K562 (cell line): ENCODE results near the gene EPHB4. TPM values are rescaled to one million over a fixed set of nuclear protein-coding genes. Genes with fewer than 3 reads are reported as not detected.

ENCODE experiments used
- ATAC-seq: fragments of 200-7000 bp; cut with Tn5 transposase; 3 replicates; pipeline ENCODE4 v1.9.1; 2020; ENCODE audit warnings: moderate library complexity
- BruUV-seq: library from RNA; stranded (reverse); fragments of 400-500 nt; replicated peaks from 2 replicates; lab custom pipeline; 2021; lab: Mats Ljungman, UMichigan
- CTCF ChIA-PET: fragments of 300-600 bp; formaldehyde crosslinking; extraction: SDS; loops from one replicate; lab custom pipeline; 2021; ENCODE audit warnings: low intra/inter-chr PET ratio; lab: Yijun Ruan, JAX
- POLR2A ChIA-PET: fragments of 300-600, 350-650 bp; sonication (Branson Sonifier 250); formaldehyde crosslinking; extraction: SDS; loops from one replicate; lab custom pipeline; 2021; ENCODE audit warnings: antibody characterized with exemption, inconsistent platforms; lab: Yijun Ruan, JAX
- DNase-seq, 4 experiments: peaks; one replicate each; pipeline versions ENCODE4 v3.0.0 to v3.0.0-alpha.2; 2011 to 2018; ENCODE audit warnings: low spot score in 3 of 4, mixed read lengths in 3 of 4; ENCODE audit errors: extremely low read depth in 1 of 4
- FAIRE-seq: peaks from 2 replicates; lab custom pipeline; 2011; peaks lifted over from hg19 to GRCh38; lab: Jason Lieb, UNC
- H2AFZ ChIP-seq: 2 replicates; pipeline ENCODE4 v1.6.0; 2011; ENCODE audit warnings: low read depth, low read length, control low read depth, inconsistent platforms
- H3K27ac ChIP-seq: fragments of 200-600 bp; 3 replicates; pipeline ENCODE4 v1.8.0; 2011; ENCODE audit warnings: low read depth, mild to moderate bottlenecking, control low read depth, inconsistent platforms, low read length, moderate library complexity, mixed read lengths; ENCODE audit errors: extremely low read depth
- H3K27me3 ChIP-seq, 2 experiments: fragments of 300-600 bp in 1 of 2; 2 replicates in 1 of 2; 3 replicates in 1 of 2; pipeline versions ENCODE4 v1.6.0 to v1.8.0; 2011; ENCODE audit warnings: inconsistent platforms in 2 of 2, low read length in 2 of 2, mild to moderate bottlenecking in 1 of 2, mixed read lengths in 1 of 2, moderate library complexity in 1 of 2; ENCODE audit not compliant: control insufficient read depth in 2 of 2, insufficient read depth in 2 of 2
- H3K36me3 ChIP-seq: fragments of 300-600 bp; 3 replicates; pipeline ENCODE4 v1.8.0; 2011; ENCODE audit warnings: mild to moderate bottlenecking, low read length, inconsistent platforms; ENCODE audit not compliant: control insufficient read depth, insufficient read depth
- H3K4me1 ChIP-seq, 2 experiments: fragments of 200-600 bp in 1 of 2; replicated peaks in 1 of 2; 2 replicates in 1 of 2; 3 replicates in 1 of 2; pipeline versions ENCODE4 v1.5.1 to v1.8.0; 2011; ENCODE audit warnings: inconsistent platforms in 2 of 2, low read length in 2 of 2, mild to moderate bottlenecking in 1 of 2, mixed read lengths in 1 of 2, moderate library complexity in 1 of 2; ENCODE audit not compliant: control insufficient read depth in 2 of 2, insufficient read depth in 2 of 2
- H3K4me2 ChIP-seq: 2 replicates; pipeline ENCODE4 v1.6.1; 2011; ENCODE audit warnings: low read length, control low read depth, inconsistent platforms, mixed read lengths; ENCODE audit not compliant: insufficient read depth
- H3K4me3 ChIP-seq: fragments of 200-600 bp; sonication (generic), shearing (Covaris generic); 2 replicates; pipeline ENCODE4 v1.5.1; 2016; ENCODE audit warnings: control low read depth, inconsistent platforms
- H3K79me2 ChIP-seq: fragments of 200-600 bp; 3 replicates; pipeline ENCODE4 v1.8.0; 2011; ENCODE audit warnings: low read length, inconsistent platforms; ENCODE audit not compliant: control insufficient read depth, insufficient read depth
- H3K9ac ChIP-seq, 2 experiments: 2 replicates each; pipeline versions ENCODE4 v1.6.0 to v1.6.1; 2011; ENCODE audit warnings: low read depth in 2 of 2, low read length in 2 of 2, control low read depth in 1 of 2, inconsistent platforms in 1 of 2, mild to moderate bottlenecking in 1 of 2, mixed read lengths in 1 of 2; ENCODE audit not compliant: insufficient read depth in 1 of 2
- H3K9me1 ChIP-seq: one replicate; pipeline ENCODE4 v1.6.0; 2011; ENCODE audit warnings: inconsistent platforms, mild to moderate bottlenecking, low read length, moderate library complexity; ENCODE audit not compliant: control insufficient read depth, insufficient read depth
- H3K9me3 ChIP-seq: replicated peaks from 2 replicates; pipeline ENCODE4 v1.5.1; 2011; ENCODE audit warnings: low read depth, low read length, inconsistent platforms; ENCODE audit not compliant: control insufficient read depth, insufficient read depth
- H4K20me1 ChIP-seq: replicated peaks from 2 replicates; pipeline ENCODE4 v1.6.1; 2011; ENCODE audit warnings: low read length, inconsistent platforms, mixed read lengths; ENCODE audit not compliant: control insufficient read depth, insufficient read depth
- ASH1L ChIP-seq: fragments of 450-650 bp; IDR thresholded peaks from 2 replicates; pipeline ENCODE4 v1.6.1; 2018; ENCODE audit warnings: borderline replicate concordance, mild to moderate bottlenecking, low read depth; ENCODE audit not compliant: partially characterized antibody
- BCOR ChIP-seq: fragments of 450-650 bp; IDR thresholded peaks from 2 replicates; pipeline ENCODE4 v1.6.1; 2016
- HDGF ChIP-seq: fragments of 450-650 bp; IDR thresholded peaks from 2 replicates; pipeline ENCODE4 v1.6.1; 2016
- ZNF124 ChIP-seq: sonication (generic); formaldehyde crosslinking; IDR thresholded peaks from 2 replicates; pipeline ENCODE4 v1.8.1; 2022; ENCODE audit warnings: missing genetic modification reagents
- WGBS: fragments of 100-300 bp; shearing (Covaris generic); methylation state at CpG from one replicate; pipeline ENCODE4 v1.1.6; 2016; ENCODE audit warnings: low coverage, mixed read lengths; ENCODE audit not compliant: insufficient coverage; ENCODE audit errors: missing lambda C conversion rate; 5-methylcytosine and 5-hydroxymethylcytosine counted together
- in situ Hi-C: fragments of 300-500 bp; cut with MboI; formaldehyde crosslinking; loops from 4 replicates; pipeline ENCODE4 v1.15.0; 2018; ENCODE audit warnings: inconsistent platforms, mixed read lengths
- intact Hi-C: fragments of 100-400 bp; cut with micrococcal nuclease; formaldehyde crosslinking; loops from 2 replicates; pipeline ENCODE4 v1.14.2; 2022
- polyA plus RNA-seq, 8 experiments: library from polyadenylated mRNA; depleted of rRNA in 4 of 8; stranded (reverse) in 5 of 8; unstranded in 3 of 8; fragments of >200 nt; fragmentation: Nextera tagmentation in 2 of 8; fragmentation: Illumina TruSeq in 1 of 8; extraction: Ambion mirVana in 2 of 8; extraction: Trizol in 1 of 8; gene quantifications; 2 replicates each; pipeline versions ENCODE4 v1.2.1 to v1.2.3, GENCODE V29; 2011 to 2014; ENCODE audit warnings: inconsistent platforms in 1 of 8, missing spikeins in 1 of 8
- total RNA-seq, 7 experiments: library from RNA; depleted of rRNA in 6 of 7; stranded (reverse); fragments of >200 nt in 6 of 7; fragmentation: Illumina TruSeq in 2 of 7; extraction: Trizol in 2 of 7; gene quantifications; 2 replicates each; pipeline versions ENCODE4 v1.2.1 to v1.2.3, GENCODE V29; 2011 to 2021; ENCODE audit warnings: low replicate concordance in 1 of 7
- TF ChIP-seq, protein P1 (sequence below), 3 experiments: fragments of 200-800 bp in 1 of 3; fragments of 250-450 bp in 1 of 3; fragments of 450-650 bp in 1 of 3; sonication (Bioruptor Pico) in 1 of 3; sonication (Bioruptor generic) in 1 of 3; formaldehyde crosslinking in 1 of 3; IDR thresholded peaks; 2 replicates each; pipeline versions ENCODE4 v1.6.1 to v1.8.0; 2016 to 2022; ENCODE audit warnings: mild to moderate bottlenecking in 2 of 3, missing genetic modification characterization in 2 of 3, missing compliant biosample characterization in 1 of 3, moderate library complexity in 1 of 3
- TF ChIP-seq, protein P2 (sequence below), 3 experiments: IDR thresholded peaks in 2 of 3; conservative IDR thresholded peaks in 1 of 3; 2 replicates each; pipeline ENCODE4 v1.5.1; 2011 to 2012; ENCODE audit warnings: low read length in 3 of 3, mild to moderate bottlenecking in 3 of 3, control low read depth in 2 of 3, improper control_type of control experiment in 1 of 3, inconsistent platforms in 1 of 3, low read depth in 1 of 3, mixed read lengths in 1 of 3, moderate library complexity in 1 of 3; ENCODE audit not compliant: insufficient read depth in 2 of 3

EPHB4 gene
- total and polyA plus RNA-seq, 9 of the 15 experiments (the other 6 are each of a cell fraction or from before 2014, with no cell fraction given), result 1.2 to 82.1 (median 37.9) TPM

GRCh38 chr7:100866729-100867039 is 39.4 kb upstream of the EPHB4 start:
- no peak for FAIRE-seq
- POLR2A ChIA-PET, result interaction anchor here (0.6 to 1.0 kb wide), 3 partner anchors 12 to 438 kb away, joined by 3 to 6 read pairs (median 3); no protein-coding TSS in a partner anchor
- no peaks in the 10 kb centered on the region for H3K27me3 ChIP-seq
- peaks cover 43% of the 10 kb centered on the region; the same call in 2 of the 3 replicates for H3K36me3 ChIP-seq
- H3K9me1 ChIP-seq, result no peaks in the 10 kb centered on the region
- intact Hi-C loops, result no loop called here
- no peaks in the 10 kb centered on the region for H3K9me3 ChIP-seq
- peak overlapping the region; percentile 95 for H3K4me2 ChIP-seq
- no TSS peak for BruUV-seq
- no peaks in the 10 kb centered on the region for H4K20me1 ChIP-seq
- peak overlapping the region; percentile 97 for H3K27ac ChIP-seq
- CTCF ChIA-PET, result no interaction called here
- peak overlapping the region; percentile 98 for H3K9ac ChIP-seq
- TF ChIP-seq, protein P1, sequence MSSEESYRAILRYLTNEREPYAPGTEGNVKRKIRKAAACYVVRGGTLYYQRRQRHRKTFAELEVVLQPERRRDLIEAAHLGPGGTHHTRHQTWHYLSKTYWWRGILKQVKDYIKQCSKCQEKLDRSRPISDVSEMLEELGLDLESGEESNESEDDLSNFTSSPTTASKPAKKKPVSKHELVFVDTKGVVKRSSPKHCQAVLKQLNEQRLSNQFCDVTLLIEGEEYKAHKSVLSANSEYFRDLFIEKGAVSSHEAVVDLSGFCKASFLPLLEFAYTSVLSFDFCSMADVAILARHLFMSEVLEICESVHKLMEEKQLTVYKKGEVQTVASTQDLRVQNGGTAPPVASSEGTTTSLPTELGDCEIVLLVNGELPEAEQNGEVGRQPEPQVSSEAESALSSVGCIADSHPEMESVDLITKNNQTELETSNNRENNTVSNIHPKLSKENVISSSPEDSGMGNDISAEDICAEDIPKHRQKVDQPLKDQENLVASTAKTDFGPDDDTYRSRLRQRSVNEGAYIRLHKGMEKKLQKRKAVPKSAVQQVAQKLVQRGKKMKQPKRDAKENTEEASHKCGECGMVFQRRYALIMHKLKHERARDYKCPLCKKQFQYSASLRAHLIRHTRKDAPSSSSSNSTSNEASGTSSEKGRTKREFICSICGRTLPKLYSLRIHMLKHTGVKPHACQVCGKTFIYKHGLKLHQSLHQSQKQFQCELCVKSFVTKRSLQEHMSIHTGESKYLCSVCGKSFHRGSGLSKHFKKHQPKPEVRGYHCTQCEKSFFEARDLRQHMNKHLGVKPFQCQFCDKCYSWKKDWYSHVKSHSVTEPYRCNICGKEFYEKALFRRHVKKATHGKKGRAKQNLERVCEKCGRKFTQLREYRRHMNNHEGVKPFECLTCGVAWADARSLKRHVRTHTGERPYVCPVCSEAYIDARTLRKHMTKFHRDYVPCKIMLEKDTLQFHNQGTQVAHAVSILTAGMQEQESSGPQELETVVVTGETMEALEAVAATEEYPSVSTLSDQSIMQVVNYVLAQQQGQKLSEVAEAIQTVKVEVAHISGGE (CRISPR knock-in tag; IDR thresholded peaks at IDR 0.05), result 0 out of 6 replicates have a peak, but pooled peaks of 1 of the 3 experiments have one; percentile 21
- peak; percentile 94 for TF ChIP-seq HDGF
- no peak for TF ChIP-seq ASH1L
- TF ChIP-seq, protein P2, sequence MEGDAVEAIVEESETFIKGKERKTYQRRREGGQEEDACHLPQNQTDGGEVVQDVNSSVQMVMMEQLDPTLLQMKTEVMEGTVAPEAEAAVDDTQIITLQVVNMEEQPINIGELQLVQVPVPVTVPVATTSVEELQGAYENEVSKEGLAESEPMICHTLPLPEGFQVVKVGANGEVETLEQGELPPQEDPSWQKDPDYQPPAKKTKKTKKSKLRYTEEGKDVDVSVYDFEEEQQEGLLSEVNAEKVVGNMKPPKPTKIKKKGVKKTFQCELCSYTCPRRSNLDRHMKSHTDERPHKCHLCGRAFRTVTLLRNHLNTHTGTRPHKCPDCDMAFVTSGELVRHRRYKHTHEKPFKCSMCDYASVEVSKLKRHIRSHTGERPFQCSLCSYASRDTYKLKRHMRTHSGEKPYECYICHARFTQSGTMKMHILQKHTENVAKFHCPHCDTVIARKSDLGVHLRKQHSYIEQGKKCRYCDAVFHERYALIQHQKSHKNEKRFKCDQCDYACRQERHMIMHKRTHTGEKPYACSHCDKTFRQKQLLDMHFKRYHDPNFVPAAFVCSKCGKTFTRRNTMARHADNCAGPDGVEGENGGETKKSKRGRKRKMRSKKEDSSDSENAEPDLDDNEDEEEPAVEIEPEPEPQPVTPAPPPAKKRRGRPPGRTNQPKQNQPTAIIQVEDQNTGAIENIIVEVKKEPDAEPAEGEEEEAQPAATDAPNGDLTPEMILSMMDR (IDR thresholded peaks at IDR 0.05 in 2 of 3, conservative IDR thresholded peaks at IDR 0.05 in 1 of 3; ENCODE audit: insufficient read depth in 2 of 3, low read depth in 1 of 3, low read length in 3 of 3), result 0 out of 6 replicates have a peak, but pooled peaks of 1 of the 3 experiments have one; percentile 0
- TF ChIP-seq BCOR, result peak; percentile 36; the same call in 1 of the 2 replicates
- TF ChIP-seq ZNF124 (CRISPR knock-in tag), result no peak
- TF ChIP-seq, all 486 proteins: peak for 4
- peaks cover 18 to 53% of the 10 kb centered on the region in 2 experiments for H3K4me1 ChIP-seq
- peaks cover 31% of the 10 kb centered on the region for H3K79me2 ChIP-seq
- WGBS, result 44% methylated on average over 5 of the region's 5 CpGs
- in situ Hi-C loops, result no loop called here
- DNase-seq (no peak), ATAC-seq (no peak)
- H2AFZ ChIP-seq, result peak overlapping the region; percentile 82
- H3K4me3 ChIP-seq, result peak overlapping the region; percentile 90
